ENCODE measurements around the gene KLF12.

KLF12 gene

GRCh38 chr13:74136084-74136658, 2.0 kb upstream of the KLF12 start:
- H4K20me1 ChIP-seq (ENCODE audit: control insufficient read depth, insufficient read depth, low read depth, low read length): peaks cover 7% of the 10 kb centered on the region; the same call in 1 of the 2 replicates
- H3K9me2 ChIP-seq (replicated peaks; ENCODE audit: control insufficient read depth, low read length): no peaks in the 10 kb centered on the region
- no peaks in the 10 kb centered on the region for H3K9me3 ChIP-seq (ENCODE audit: control insufficient read depth, insufficient read depth, low read length)
- no peaks in the 10 kb centered on the region for H3K27me3 ChIP-seq (ENCODE audit: control insufficient read depth, low read length)
- peaks cover 13% of the 10 kb centered on the region for H3F3A ChIP-seq (ENCODE audit: control insufficient read depth, insufficient read depth)
- peaks cover 33% of the 10 kb centered on the region for H3K79me2 ChIP-seq (ENCODE audit: control insufficient read depth, low read length)
- TF ChIP-seq CTCF (IDR thresholded peaks at IDR 0.05; ENCODE audit: low read depth, low read length, poor library complexity, severe bottlenecking) (no peak), EZH2phosphoT487 (IDR thresholded peaks at IDR 0.05; ENCODE audit: borderline replicate concordance, low read length) (no peak)
- peaks cover 12% of the 10 kb centered on the region; the same call in 1 of the 2 replicates for H3K36me3 ChIP-seq (ENCODE audit: control insufficient read depth, low read length)
- peak overlapping the region; percentile 94 for H3K4me2 ChIP-seq (ENCODE audit: low read length)
- H3K4me1 ChIP-seq (ENCODE audit: control insufficient read depth, low read length): peaks cover 21% of the 10 kb centered on the region
- peak overlapping the region; percentile 91 for H3K27ac ChIP-seq (ENCODE audit: low read depth, low read length)
- H3K4me3 ChIP-seq (ENCODE audit: low read length): peak overlapping the region; percentile 92

GRCh38 chr13:74135326-74136083, 1.3 kb upstream of the KLF12 start:
- H3K27ac ChIP-seq (ENCODE audit: low read depth, low read length): peak overlapping the region; percentile 91
- no peak for TF ChIP-seq EZH2phosphoT487 (IDR thresholded peaks at IDR 0.05; ENCODE audit: borderline replicate concordance, low read length)
- no peak for TF ChIP-seq CTCF (IDR thresholded peaks at IDR 0.05; ENCODE audit: low read depth, low read length, poor library complexity, severe bottlenecking)
- peak overlapping the region; percentile 94 for H3K4me2 ChIP-seq (ENCODE audit: low read length)
- peaks cover 10% of the 10 kb centered on the region; the same call in 1 of the 2 replicates for H4K20me1 ChIP-seq (ENCODE audit: control insufficient read depth, insufficient read depth, low read depth, low read length)
- peaks cover 28% of the 10 kb centered on the region for H3K4me1 ChIP-seq (ENCODE audit: control insufficient read depth, low read length)
- H3K9me2 ChIP-seq (replicated peaks; ENCODE audit: control insufficient read depth, low read length): no peaks in the 10 kb centered on the region
- H3K9me3 ChIP-seq (ENCODE audit: control insufficient read depth, insufficient read depth, low read length): no peaks in the 10 kb centered on the region
- peaks cover 13% of the 10 kb centered on the region for H3F3A ChIP-seq (ENCODE audit: control insufficient read depth, insufficient read depth)
- H3K36me3 ChIP-seq (ENCODE audit: control insufficient read depth, low read length): peaks cover 16% of the 10 kb centered on the region; the same call in 1 of the 2 replicates
- H3K4me3 ChIP-seq (ENCODE audit: low read length): peak overlapping the region; percentile 92
- H3K27me3 ChIP-seq (ENCODE audit: control insufficient read depth, low read length): no peaks in the 10 kb centered on the region
- H3K79me2 ChIP-seq (ENCODE audit: control insufficient read depth, low read length): peaks cover 39% of the 10 kb centered on the region

- peak overlapping the region; percentile 91 for H3K27ac ChIP-seq (ENCODE audit: low read depth, low read length)
- H3K4me2 ChIP-seq (ENCODE audit: low read length): peak overlapping the region; percentile 94
- no peaks in the 10 kb centered on the region for H3K9me3 ChIP-seq (ENCODE audit: control insufficient read depth, insufficient read depth, low read length)
- H3K36me3 ChIP-seq (ENCODE audit: control insufficient read depth, low read length): peaks cover 16% of the 10 kb centered on the region; the same call in 1 of the 2 replicates
- peaks cover 10% of the 10 kb centered on the region; the same call in 1 of the 2 replicates for H4K20me1 ChIP-seq (ENCODE audit: control insufficient read depth, insufficient read depth, low read depth, low read length)
- no peaks in the 10 kb centered on the region for H3K27me3 ChIP-seq (ENCODE audit: control insufficient read depth, low read length)
- no peaks in the 10 kb centered on the region for H3K9me2 ChIP-seq (replicated peaks; ENCODE audit: control insufficient read depth, low read length)
- peaks cover 34% of the 10 kb centered on the region for H3K4me1 ChIP-seq (ENCODE audit: control insufficient read depth, low read length)
- TF ChIP-seq CTCF (IDR thresholded peaks at IDR 0.05; ENCODE audit: low read depth, low read length, poor library complexity, severe bottlenecking) (no peak), EZH2phosphoT487 (IDR thresholded peaks at IDR 0.05; ENCODE audit: borderline replicate concordance, low read length) (no peak)
- peaks cover 46% of the 10 kb centered on the region for H3K79me2 ChIP-seq (ENCODE audit: control insufficient read depth, low read length)
- H3K4me3 ChIP-seq (ENCODE audit: low read length): peak overlapping the region; percentile 92
- peaks cover 13% of the 10 kb centered on the region for H3F3A ChIP-seq (ENCODE audit: control insufficient read depth, insufficient read depth)
Measured at GRCh38 chr13:74134777-74135325, 647 bp upstream of the KLF12 start.
